ENCODE measurements around the gene NBDY.
A peak's percentile ranks its signal among the peaks of the same experiment; 100 is the strongest.

NBDY gene

DNA sequence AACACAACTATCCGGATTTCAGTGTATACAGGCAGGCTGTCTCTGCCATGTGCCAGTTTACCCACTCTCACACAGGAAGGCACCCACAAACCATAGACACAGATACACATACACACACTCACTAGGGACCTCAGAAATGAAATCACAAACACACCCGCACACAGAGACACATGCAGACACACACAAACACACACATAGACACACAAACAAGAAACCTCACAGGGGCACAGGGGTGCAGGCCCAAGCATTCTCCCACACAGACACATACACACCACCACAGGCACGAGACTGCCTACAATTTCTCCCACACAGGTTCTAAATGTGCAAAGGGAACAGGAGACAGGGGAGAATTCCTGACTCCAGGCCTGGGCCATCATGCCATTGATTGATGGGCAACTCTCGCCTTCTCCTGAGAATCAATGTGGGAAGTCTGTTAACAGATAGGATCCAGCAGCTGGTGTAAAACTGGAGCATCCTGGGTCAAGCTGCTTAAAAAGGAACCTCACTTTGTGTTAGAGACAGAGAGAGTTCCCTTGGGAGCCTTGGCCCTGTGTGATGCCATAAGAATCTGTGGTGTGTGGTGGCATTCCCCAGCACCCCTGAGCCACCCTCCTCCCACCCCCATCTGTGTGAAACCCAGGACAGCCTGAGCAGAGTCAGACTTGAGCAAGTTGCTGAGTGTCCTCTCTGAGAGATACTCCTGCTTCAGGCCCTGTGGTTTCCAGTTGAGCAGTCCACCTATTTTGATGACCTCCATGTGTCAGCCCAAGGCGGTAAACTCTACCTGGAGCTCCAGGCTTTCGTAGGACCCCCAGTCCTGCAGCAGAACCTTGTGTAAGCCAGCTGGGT is 33.9 kb downstream of the NBDY start:
- ATAC-seq, result no peak

DNA sequence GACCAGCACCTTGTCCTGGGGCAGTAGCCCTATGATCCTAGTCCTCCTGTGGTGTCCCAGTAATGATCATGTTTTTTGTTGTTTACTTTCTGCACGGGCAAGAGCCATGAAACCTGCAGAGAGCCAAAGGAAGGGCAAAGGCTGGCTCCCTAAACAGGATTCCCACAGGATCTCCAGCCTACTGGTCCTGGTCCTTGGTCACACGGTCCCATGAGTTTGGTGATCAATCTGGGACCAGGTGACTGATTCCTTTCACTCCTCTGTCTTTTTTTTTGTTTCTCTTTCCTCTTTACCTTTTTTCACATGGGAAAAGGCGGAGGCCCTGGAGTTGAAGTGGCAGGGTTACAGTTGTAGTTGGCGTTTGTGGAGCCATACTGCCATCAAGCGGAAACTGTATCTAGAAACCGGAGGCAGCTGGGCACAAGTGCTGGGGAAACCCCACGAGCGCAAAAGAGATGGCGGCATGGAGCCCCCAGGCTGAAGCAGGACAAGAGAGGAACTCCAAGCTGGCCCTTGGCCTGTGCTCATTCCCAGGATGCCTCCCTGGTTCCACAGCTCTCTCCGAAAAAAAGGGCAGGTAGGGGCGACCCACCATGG is 34.6 kb downstream of the NBDY start:
- peak; percentile 24 for ATAC-seq
- no peak for TF ChIP-seq CREB5 (CRISPR knock-in tag; IDR thresholded peaks at IDR 0.05; ENCODE audit: low read depth)
- no peak for TF ChIP-seq ZNF70 (CRISPR knock-in tag; IDR thresholded peaks at IDR 0.05)
- no peak for TF ChIP-seq CSDC2 (CRISPR knock-in tag; IDR thresholded peaks at IDR 0.05)
- TF ChIP-seq PPARA (CRISPR knock-in tag; IDR thresholded peaks at IDR 0.05; ENCODE audit: borderline replicate concordance), result no peak
- no peak for TF ChIP-seq BACH2 (CRISPR knock-in tag; IDR thresholded peaks at IDR 0.05; ENCODE audit: borderline replicate concordance)
- TF ChIP-seq, protein P1, sequence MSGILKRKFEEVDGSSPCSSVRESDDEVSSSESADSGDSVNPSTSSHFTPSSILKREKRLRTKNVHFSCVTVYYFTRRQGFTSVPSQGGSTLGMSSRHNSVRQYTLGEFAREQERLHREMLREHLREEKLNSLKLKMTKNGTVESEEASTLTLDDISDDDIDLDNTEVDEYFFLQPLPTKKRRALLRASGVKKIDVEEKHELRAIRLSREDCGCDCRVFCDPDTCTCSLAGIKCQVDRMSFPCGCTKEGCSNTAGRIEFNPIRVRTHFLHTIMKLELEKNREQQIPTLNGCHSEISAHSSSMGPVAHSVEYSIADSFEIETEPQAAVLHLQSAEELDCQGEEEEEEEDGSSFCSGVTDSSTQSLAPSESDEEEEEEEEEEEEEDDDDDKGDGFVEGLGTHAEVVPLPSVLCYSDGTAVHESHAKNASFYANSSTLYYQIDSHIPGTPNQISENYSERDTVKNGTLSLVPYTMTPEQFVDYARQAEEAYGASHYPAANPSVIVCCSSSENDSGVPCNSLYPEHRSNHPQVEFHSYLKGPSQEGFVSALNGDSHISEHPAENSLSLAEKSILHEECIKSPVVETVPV (CRISPR knock-in tag; IDR thresholded peaks at IDR 0.05), result no peak
- no peak for TF ChIP-seq ESRRG (CRISPR knock-in tag; IDR thresholded peaks at IDR 0.05)
- no peak for TF ChIP-seq TOX (CRISPR knock-in tag; IDR thresholded peaks at IDR 0.05; ENCODE audit: borderline replicate concordance)
- no peak for TF ChIP-seq ZNF8 (CRISPR knock-in tag; IDR thresholded peaks at IDR 0.05)
- no peak for TF ChIP-seq ZFP3 (CRISPR knock-in tag; IDR thresholded peaks at IDR 0.05)
- TF ChIP-seq TCF4 (CRISPR knock-in tag; IDR thresholded peaks at IDR 0.05; ENCODE audit: borderline replicate concordance), result no peak
- no peak for TF ChIP-seq SNAI2 (CRISPR knock-in tag; IDR thresholded peaks at IDR 0.05)
- no peak for TF ChIP-seq ZC3H10 (CRISPR knock-in tag; IDR thresholded peaks at IDR 0.05)
- no peak for TF ChIP-seq PATZ1 (CRISPR knock-in tag; IDR thresholded peaks at IDR 0.05; ENCODE audit: borderline replicate concordance)

More for the DNA sequence above, 33.9 kb downstream of the NBDY start:
- TF ChIP-seq BACH2 (CRISPR knock-in tag; IDR thresholded peaks at IDR 0.05; ENCODE audit: borderline replicate concordance) (no peak), ZC3H10 (CRISPR knock-in tag; IDR thresholded peaks at IDR 0.05) (no peak), TSHZ2 (CRISPR knock-in tag; IDR thresholded peaks at IDR 0.05) (no peak), TOX (CRISPR knock-in tag; IDR thresholded peaks at IDR 0.05; ENCODE audit: borderline replicate concordance) (no peak), CREB5 (CRISPR knock-in tag; IDR thresholded peaks at IDR 0.05; ENCODE audit: low read depth) (no peak), ZNF70 (CRISPR knock-in tag; IDR thresholded peaks at IDR 0.05) (no peak), ARNTL (CRISPR knock-in tag; IDR thresholded peaks at IDR 0.05; ENCODE audit: borderline replicate concordance, low read depth) (no peak), ZFP30 (CRISPR knock-in tag; IDR thresholded peaks at IDR 0.05) (no peak), OSR1 (CRISPR knock-in tag; IDR thresholded peaks at IDR 0.05) (no peak), TCF4 (CRISPR knock-in tag; IDR thresholded peaks at IDR 0.05; ENCODE audit: borderline replicate concordance) (no peak), GLIS3 (CRISPR knock-in tag; IDR thresholded peaks at IDR 0.05) (no peak), SNAI2 (CRISPR knock-in tag; IDR thresholded peaks at IDR 0.05) (no peak)
- TF ChIP-seq, protein P1 (CRISPR knock-in tag; IDR thresholded peaks at IDR 0.05), result no peak
- TF ChIP-seq, protein P2, sequence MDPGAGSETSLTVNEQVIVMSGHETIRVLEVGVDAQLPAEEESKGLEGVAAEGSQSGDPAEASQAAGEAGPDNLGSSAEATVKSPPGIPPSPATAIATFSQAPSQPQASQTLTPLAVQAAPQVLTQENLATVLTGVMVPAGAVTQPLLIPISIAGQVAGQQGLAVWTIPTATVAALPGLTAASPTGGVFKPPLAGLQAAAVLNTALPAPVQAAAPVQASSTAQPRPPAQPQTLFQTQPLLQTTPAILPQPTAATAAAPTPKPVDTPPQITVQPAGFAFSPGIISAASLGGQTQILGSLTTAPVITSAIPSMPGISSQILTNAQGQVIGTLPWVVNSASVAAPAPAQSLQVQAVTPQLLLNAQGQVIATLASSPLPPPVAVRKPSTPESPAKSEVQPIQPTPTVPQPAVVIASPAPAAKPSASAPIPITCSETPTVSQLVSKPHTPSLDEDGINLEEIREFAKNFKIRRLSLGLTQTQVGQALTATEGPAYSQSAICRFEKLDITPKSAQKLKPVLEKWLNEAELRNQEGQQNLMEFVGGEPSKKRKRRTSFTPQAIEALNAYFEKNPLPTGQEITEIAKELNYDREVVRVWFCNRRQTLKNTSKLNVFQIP (CRISPR knock-in tag; IDR thresholded peaks at IDR 0.05; ENCODE audit: borderline replicate concordance, low read depth), result no peak
